HG03095 (cell line): ENCODE data around the gene PHYHIPL.

Source experiments
- ATAC-seq: cut with Tn5 transposase; IDR thresholded peaks from one replicate; pipeline ENCODE4 v1.9.1; 2021; ENCODE audit warnings: moderate library complexity; ENCODE audit not compliant: unreplicated experiment

PHYHIPL gene

DNA sequence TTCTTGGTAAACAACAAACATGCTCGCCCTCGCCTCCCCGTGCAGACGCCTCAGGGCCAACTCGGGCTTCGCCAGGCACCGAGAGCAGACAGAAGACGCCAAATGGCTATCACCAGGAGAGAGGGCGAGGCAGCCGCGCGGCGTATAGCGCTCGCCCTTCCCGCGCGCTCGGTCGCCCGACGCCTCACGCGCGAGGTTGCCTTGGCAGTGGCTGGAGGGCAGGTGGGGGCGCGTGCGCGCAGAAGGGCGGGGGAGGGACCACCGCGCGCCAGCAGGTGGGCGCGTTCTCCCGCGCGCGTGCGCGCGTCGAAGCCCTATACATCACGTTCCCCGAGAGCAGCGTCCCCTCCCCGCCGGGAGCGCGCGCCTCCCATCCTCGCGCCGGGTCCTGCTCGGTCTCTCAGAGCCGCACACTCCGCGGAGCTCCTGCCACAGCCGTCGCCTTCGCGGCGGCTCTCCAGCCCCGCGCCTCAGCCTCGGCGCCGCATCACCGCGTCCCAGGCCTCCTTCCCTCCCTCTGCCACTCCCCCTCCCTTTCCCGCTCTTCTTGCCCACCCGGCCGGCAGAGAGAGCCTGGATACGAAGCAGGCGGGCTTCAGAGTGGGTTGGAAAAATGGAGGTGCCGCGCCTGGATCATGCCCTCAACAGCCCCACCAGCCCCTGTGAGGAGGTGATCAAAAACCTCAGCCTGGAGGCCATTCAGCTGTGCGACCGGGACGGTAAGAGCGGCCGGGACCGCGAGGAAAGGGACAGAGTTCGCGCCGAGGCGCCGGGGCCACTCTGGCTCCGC lies at the start of gene PHYHIPL:
TSS of gene PHYHIPL (plus strand) at position 403 of the 790 bp plus-strand sequence. CDS start at position 614, 211 bp downstream.
- no peak for ATAC-seq

DNA sequence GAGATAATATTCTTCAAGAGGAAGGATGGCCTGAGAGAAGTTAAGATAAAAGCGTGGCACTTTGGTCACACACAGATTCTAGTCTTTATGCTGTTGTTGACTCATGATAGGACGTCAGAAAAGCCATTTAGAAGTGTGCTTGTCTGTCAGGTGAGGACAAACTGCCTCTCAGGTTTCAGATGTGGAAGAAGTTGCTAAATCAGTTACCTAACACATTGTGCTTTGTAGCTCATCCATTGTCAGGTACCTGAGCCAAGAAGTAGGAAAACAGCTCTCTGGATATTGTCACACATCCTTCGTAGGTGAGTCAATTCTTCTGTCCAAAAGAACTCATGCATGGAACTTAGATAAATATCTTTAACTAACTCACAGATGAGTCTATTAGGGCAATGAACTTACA lies 49.5 kb upstream of the PHYHIPL start:
- ATAC-seq: no peak

DNA sequence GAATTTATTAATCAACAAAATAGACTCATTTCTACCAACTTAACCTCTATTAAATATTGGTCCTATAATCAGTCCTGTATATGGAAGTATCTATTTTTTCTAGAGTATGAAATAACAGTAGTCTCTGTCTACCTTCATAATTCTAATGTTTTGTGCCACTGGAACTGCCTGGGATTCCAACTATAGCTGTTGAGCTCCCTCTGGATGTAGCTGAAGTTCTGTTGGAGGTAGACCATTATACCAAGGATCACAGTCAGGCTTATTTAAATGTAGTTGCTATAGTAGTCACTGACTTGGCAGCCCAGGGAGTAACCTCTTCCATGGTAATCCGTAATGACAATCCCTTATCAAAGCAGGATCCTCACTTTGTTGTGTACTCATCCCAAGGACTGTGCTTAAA lies 48.5 kb upstream of the PHYHIPL start:
- no peak for ATAC-seq

- ATAC-seq: no peak
Observed at GRCh38 chr10:59129867-59130266, 46.6 kb upstream of the PHYHIPL start.

DNA sequence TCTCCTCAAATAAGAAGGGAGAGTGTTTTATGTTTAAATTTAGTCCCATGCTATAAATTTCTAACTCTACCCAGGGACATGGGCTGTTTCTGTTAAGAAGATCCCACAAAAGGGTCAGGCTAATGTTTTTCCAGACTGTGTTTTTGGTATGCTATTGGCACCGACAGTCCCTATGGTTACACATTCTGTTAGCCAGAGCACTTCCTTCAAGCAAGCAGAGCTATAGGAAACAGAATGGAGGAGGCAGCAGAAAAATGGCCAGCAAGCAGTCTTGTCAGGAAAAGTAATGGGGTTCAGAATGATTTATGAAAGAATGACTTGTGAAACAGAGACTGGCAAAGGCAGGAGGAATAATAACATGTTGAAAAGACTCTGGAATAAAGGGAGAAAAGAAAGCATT lies 44.8 kb upstream of the PHYHIPL start:
- ATAC-seq: no peak

DNA sequence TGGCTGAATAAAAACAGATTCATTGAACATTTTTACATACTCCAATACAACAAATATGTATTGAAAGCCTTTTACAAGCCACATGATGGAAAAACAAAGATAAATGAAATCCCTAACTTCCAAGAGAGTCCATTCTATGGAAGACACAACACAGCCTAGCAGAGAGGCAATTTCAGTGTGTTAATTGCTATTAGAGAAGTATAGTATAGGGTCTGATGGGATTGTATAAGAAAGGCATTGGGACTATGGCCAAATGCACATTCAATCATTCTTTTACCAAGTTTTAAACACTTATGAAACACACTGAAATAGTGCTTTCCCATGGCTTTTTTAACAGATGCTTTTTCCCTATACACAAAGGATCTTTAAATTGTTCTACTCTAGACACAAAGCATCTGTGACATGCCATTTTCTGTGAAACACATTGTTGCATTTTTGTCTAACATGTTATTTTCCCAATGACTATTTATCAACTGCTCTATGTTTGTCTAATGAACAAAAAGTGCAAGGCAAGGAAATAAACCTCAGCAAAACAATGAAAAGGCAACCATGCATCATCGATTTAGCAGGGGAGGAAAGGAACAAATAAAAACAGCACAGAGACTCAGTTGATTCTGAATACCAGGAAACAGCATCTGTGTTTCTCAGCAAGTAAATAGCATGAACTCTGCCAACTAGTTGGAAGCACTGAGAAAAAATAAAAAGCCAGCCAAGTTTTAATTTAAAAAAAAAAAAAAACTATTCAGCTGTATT lies 42.4 kb upstream of the PHYHIPL start:
- ATAC-seq: no peak

DNA sequence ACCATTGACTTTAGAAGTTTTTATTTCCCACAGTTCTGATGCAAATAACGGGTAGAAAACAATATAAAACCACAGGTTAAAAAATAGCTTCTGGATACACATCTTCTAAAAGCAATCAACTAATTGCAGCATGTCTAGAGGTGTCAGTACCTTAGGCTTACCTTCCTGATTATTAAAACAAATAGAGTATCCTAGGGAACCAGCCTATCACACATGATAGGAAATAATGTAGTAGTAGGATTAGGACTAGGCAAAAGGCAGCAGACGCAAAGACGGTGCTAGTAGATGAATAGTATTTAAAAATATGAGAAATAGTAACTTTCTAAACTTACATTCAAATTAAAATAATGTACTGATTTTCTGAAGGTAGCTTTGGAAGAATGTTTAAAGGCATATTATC lies 41.7 kb upstream of the PHYHIPL start:
- ATAC-seq: no peak

DNA sequence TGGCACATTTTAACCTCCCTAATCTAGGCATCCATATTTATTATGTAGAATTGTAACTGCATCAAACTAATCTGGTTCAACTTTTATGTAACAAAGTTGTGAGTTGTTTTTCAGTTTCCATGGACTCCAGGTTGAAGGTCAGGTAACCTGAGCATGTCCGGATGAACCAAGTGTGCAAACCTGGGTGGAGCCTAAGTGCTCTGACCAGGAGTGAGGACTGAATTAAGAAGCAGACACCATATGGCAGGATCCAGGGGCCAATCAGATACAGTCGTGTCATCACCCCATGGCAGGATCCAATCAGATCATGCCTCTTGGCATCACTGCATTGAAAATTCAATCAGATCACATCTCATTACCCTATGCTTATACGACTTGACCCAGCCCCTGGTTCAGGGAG lies 41.2 kb upstream of the PHYHIPL start:
- no peak for ATAC-seq

DNA sequence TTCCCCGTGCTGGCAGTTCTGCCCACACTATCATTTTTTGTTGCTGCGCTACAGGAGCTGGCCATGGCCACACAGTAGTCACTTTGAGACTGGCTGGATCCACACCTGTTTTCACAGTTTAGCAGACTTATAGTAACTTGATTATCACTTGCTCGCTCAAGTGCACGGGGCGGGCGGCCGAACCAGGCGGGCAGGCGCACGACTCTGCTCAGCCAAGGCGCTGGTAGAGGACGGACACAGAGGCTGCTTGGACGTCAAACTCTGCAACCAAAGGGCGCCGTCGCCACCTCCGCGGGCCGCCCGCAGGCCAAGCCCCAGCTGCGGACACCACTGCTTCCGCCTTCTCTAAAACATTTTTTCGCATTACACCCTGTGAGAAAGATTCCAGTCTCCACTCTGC lies 38.4 kb upstream of the PHYHIPL start:
- ATAC-seq: no peak

- no peak for ATAC-seq
Observed at GRCh38 chr10:59143544-59143943, 32.9 kb upstream of the PHYHIPL start.

- no peak for ATAC-seq
Observed at GRCh38 chr10:59148701-59149100, 27.7 kb upstream of the PHYHIPL start.

DNA sequence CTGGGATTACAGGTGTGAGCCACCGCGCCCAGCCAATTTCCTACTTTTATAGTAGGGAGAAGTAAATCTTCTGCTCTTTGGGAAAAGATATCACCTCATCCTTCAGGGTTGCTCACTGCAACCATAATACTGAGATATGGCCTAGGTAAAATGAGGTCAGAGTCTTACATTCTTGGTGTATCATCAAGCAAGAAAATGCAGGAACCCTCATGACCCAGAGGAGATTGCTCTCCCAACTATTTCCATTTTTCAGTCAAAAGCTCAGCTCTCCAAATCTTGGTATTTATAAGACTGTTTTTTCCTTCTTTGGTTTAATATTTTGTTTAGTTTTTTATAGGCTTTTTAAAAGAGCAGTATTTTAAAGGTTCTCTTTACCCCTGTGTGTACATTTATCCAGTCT lies 20.9 kb upstream of the PHYHIPL start:
- no peak for ATAC-seq

GRCh38 chr10:59167512-59167911 lies 8.9 kb upstream of the PHYHIPL start:
- no peak for ATAC-seq

GRCh38 chr10:59172567-59172966 lies 3.9 kb upstream of the PHYHIPL start:
- ATAC-seq: no peak

DNA sequence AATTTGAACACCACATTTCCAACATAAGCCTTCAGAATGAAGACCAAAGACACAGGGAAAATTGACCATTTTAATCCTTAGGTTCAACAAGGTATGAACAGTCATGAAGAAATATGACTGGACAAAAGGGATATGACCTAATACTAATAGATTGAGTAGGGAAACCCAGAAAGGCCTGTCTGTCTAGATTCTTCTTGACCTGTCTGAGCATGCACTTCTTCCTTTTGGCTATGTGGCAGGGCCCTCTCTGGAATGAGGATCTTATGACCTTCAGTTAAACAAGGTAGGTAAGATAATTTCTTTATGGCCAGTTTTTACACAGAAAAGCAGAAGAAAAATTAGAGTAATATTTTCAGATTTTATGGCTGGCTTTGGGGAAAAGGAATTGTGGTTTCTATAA lies 3.0 kb upstream of the PHYHIPL start:
- ATAC-seq: no peak

GRCh38 chr10:59175538-59176240 lies 754 bp upstream of the PHYHIPL start:
- no peak for ATAC-seq

- no peak for ATAC-seq
Observed at GRCh38 chr10:59177031-59177797, 771 bp downstream of the PHYHIPL start.

- no peak for ATAC-seq
Observed at GRCh38 chr10:59177836-59178235, 1.4 kb downstream of the PHYHIPL start.

DNA sequence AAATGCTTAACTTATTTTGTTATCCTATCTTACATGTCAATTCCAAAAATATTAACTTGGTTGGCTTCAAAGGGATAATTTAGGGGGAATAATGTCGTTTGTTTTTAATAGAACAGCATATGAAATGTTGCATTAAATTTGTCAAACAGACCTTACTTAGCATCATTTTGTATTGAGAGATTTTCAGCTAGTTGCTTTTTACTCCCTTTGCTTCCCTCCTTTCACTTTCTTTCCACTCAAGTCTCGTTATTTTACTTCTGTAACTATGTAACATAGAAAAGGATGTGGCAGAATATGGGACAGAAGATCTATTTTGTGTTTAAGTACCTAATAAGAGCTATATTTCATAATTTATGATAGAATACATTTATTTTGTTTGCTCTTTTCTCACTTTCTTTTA lies 2.6 kb downstream of the PHYHIPL start:
- no peak for ATAC-seq

DNA sequence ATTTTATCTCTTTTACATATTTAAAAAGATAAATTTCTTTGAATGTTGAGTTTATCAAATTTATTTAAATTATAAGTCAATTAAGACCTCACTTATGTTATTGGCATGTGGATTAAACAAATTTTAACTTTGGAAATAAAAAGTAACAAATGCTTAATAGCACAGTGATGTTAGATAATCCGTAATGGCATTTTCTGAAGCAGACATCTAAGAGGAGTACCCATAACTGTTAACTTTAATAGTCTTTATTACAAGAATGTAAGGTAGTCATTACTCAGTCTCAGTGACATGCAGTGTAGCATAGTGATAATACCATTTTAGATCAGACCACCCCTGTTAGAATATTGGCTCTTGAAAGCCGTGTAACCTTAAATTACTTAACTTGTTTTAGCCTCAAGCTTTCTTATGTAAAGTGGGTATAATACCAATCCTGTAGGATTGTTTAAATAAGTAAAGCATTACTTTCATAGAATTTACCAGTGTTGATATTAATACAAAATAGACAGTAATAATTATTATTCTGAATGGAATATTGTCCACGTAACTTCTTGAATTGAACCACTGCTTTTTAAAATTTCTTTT lies 4.3 kb downstream of the PHYHIPL start:
- no peak for ATAC-seq

- peak; percentile 59 for ATAC-seq
Observed at GRCh38 chr10:59181668-59182067, 5.2 kb downstream of the PHYHIPL start.
